CD4-positive, alpha-beta T cell treated with Interleukin-6 at 100 ng/mL for 8 hours (primary cell): Measurements from ENCODE around the gene SLC39A3.

Source experiments
- DNase-seq: peaks from one replicate; pipeline ENCODE4 v3.0.0-alpha.2; 2020; ENCODE audit warnings: mixed read lengths, low spot score

SLC39A3 gene

DNA sequence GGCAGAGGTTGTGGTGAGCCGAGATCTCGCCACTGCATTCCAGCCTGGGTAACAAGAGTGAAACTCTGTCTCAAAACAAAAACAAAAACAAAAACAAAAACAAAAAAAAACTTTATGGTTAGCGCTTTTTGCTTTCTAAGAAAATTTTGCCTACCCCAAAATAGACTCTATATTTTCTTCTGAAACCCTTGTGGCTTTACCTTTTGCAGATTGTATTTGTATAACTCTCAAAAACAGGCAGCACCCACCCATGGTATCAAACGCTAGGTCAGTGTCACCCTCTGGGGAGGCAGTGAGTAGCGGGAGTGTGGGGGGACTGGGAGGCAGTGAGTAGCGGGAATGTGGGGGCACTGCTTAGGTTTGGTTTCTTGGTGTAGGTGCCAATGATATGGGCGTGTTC is 7.5 kb upstream of the SLC39A3 start:
- DNase-seq: no peak

DNA sequence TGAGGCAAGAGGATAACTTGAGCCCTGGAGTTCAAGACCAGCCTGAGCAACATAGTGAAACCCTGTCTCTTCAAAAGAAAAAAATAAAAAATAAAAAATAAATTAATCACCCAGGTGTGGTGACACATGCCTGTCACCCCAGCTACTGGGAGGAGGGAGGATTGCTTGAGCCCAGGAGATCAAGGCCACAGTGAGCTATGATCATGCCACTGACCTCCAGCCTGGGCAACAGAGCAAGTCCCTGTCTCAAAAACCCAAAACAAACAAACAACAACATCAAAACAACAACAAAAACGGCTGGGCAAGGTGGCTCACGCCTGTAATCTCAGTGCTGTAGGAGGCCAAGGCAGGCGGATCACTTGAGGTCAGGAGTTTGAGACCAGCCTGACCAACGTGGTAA is 4.3 kb upstream of the SLC39A3 start:
- no peak for DNase-seq

DNA sequence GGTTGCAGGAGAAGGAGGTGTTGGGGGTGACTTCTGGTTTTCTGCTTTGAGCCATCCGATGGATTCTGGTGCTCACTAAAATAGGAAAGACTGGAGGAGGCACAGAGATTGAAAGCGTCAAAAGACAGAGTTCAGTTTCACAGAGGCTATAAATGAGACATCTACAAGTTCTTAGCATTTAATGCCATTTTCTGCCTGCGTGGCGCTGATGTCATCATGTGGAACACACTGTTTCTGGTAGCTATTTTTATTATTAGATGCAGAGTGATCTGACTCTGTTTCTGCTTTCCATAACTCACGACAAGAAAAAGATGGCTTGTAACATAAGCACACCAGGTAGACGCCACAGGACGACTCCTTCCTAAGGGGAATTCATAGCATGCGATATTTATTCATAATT is 3.3 kb upstream of the SLC39A3 start:
- DNase-seq: no peak

DNA sequence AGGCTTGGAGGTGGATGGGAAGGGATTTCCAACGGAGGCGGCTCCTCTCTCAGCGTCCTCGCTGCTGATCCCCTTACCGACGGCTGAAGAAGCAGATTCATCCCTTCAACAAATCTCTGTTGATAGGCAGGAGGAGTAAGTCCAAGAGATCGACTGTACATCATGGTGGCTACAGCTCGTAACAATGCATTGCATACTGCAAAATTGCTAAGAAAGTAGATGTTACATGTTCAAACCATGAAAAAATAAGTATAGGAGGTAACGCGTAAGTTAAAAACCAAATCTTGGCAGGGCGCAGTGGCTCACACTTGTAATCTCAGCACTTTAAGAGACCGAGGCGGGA is 468 bp upstream of the SLC39A3 start:
- no peak for DNase-seq

DNA sequence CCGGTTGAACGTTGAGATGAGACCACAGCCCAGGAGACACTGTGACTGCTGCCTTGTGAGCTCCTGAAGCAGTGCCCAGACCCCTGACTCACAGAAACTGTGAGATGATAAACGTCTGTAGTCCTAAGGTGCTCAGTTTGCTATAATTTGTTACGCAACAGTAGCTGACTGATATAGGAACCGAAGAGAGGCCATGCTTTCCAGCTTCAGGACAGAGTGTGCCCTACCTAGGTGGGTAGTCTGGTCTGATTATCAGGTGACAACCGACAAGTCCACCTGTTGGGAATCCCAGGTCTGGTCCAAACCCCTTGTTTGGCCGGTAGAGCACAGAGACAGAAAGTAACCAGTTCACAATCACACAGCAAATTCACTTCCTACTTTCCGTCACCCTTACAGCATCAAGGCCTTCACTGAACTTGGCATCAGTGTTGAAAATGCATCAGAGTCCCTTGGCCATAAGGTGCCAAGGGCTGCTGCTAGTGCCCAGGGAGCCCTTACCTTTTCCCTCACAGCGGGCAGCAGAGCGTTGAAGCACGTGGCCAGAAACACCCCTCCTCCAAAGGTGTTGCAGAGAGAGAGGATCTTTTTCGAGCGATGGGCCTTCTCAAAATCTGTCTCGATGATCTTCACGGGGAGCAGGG is 3.1 kb downstream of the SLC39A3 start:
- DNase-seq: no peak

DNA sequence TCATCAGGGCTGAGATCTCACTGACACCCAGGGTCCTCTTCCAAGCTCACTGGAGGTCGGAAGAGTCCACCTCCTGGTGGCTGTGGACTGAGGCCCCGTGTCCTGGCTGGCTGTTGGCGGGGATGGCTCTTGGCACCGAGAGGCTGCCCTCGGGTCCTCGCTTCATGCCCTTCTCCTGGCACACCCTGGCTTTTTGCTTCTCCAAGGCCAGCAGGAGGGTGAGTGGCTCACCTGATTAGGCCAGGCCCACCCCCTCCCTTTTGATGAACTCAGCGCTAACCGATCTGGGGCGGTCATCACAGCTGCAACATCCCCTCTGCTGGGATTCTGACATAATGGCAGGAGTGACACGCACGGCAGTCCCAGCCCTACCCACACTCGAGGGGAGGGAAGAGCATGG is 4.4 kb downstream of the SLC39A3 start:
- DNase-seq: no peak

DNA sequence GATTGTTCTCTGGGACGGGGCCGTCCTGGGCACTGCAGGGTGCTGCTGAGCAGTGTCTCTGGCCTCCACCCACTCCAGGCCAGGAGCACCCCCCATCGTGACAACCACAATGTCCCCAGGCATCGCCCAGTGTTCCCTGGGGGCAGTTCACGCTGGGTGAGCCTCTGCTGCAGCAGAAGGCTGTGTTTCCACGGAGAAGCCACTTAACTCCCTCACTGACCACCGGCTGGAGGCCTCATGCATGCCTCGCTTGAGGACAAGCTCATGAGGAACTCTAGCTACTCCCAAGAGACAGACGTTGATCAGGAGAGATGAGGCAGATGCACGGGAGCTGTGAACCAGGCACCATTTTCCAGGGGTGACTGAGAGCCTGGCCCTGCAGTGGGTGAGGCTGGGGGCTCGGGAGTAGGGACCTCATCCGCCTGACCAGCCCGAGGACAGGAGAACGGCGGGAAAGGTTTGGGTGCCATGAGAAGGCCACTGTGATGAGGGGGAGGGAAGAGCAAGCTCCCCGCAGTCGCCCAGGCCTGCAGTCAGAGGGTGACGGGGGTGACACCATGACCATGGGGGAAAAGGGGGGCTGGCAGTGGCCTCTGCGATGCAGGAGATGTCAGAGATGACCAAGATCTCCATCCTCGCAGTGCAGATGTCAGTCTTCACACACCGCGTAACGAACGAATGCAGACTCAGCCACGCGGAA is 5.1 kb downstream of the SLC39A3 start:
- no peak for DNase-seq

DNA sequence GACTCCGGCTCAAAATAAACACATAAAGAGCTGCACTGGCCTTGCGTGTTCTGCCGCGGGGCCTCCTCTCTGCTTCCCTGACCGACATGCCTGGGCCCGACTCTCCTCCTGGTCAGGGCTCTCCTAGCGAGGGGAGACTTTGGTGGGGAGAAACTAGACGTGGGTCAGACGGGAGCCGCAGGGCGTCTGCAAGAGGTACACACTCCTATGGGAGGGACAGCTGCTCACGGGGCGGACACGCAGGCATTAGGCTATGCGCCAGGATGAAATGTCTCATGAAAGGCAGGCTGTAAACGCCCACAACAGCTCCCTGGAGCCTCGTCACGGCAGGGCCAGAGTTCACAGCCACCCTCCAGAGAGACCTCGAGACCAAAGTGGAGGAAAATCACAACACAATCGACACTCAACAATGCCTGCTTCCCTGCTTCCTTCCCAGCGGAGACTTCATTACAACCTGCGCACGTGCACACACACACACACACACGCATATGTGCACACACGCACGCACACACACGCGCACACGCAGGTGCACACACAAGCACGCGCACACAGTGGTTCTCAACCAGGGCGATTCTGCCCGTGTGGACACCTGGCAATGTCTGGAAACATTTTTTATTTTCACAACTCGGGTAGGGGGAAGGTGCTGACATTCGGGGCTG is 5.8 kb downstream of the SLC39A3 start:
- no peak for DNase-seq

DNA sequence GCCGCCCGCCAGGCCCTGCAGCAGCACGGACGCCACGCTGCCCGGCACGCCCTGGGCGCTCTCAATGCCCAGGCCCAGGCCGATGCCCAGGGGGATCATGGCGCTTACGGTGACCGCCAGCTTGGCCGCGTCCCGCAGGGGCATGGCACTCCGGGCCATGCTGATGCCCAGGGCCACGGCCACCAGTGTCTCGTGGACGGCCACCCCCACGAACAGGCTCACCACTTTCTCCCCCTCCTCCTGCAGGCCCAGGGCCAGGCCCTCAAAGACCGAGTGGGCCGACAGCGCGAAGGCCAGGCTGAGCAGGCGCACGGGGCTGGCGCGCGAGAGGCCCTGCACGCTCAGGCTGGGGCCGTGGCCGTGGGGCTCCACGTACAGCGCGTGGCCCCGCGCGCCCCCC is 6.9 kb downstream of the SLC39A3 start:
- DNase-seq: no peak

DNA sequence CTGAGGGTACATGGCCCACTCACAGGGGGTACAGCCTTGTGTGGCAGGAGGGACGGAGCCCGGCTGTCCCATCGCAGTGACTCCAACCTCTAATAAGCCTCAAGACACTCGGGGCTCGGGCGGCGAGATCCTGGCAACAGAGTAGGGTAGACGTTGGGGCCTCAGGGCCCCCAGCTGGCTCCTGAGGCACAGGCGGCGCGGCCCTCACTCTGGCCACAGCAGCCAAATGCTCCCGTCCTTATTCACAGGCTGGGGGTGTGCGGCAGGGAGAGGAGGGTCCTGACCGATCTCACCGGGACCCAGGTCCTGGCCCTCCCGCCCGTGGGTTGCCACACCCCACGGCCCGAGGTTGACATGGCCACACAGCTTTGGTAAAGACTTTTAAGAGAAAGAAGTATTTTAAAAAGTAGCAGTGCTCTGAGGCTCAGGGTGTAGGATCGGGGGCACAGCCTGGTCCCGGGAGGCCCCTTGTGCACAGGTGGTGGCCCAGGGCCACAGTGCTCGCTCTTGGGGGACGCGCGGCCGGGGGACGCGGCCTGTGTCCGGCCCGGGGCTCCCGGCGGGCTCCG is 7.6 kb downstream of the SLC39A3 start:
- DNase-seq: no peak

DNA sequence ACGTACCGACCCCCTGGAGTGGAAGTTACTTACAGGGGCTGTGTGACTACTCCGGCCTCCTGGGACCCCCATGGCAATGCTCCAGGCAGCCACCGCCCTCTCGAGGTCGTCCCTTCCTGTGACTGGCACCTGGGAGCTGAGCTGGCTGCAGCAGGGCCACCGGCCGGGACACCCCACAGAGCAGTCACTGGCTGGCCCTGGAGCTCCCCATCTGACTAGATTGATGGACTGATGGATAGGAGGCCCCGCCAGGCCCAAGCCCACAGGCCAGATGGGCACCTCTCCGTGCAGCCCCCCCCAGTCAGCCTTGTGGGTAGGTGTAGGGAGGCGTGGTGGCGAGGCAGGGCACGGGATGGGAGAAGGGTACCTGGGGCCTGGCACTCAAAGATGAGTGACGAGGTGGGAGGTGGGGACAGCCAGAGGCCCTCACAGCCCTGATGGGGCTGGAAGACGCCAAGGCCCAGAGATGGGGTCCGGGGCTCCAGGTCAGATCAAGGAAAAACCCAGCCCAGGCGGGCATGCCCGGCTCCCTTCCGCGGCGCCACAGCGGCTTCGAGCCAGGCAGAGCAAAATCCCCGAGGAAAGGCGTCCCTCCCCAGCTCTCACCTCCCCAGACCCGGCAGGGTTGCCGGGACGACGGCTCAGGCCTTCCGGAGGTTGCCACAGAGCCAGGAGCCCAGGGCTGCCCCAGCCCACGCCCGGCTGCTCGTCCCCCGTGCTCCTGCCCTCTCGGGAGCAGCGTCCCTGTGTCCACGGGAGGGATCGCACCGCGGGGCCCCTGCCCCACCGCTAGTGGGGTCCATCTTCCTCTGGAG is 8.4 kb downstream of the SLC39A3 start:
- no peak for DNase-seq

DNA sequence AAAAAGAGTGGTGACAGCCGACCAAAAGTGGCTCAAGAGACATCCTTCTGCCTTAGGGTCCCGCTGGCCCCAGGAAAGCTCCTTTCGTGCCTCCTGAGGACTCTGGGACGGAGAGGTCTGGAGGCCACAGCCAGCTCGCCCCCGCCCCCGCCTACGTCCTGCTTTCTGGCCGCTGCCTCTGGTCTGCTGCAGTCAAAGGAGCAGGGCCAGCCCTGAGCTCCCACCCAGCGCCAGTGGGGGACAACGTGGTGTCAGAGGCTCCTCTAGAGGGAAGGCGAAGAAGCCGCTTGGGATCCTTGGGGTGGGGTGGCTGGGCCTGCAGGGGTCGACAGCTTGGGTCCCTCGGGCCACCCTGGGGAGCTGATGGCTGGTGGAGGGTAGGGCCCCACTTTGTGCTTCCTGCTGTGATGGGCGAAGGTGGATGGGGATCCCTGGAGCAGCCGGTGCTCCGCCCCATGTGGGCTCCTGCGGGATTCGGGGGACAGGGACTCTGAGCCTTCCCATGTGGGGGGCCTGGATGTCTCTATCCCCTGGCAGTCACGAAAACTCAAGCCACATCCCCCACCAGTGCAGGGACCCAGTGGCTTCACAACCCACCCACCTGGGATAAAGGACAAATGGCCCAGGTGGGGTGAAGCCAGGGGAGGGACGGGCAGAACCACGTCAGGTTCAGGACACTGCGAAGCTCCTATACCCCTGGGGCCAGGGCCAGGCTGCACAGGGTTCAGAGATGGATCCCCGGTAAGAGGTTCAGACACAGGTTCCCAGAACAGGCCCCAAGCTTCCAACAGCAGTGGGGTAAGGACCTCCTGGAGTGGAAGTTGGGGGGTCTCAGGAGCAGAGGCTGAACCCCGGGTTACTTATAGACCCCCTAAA is 9.6 kb downstream of the SLC39A3 start:
- DNase-seq: no peak

DNA sequence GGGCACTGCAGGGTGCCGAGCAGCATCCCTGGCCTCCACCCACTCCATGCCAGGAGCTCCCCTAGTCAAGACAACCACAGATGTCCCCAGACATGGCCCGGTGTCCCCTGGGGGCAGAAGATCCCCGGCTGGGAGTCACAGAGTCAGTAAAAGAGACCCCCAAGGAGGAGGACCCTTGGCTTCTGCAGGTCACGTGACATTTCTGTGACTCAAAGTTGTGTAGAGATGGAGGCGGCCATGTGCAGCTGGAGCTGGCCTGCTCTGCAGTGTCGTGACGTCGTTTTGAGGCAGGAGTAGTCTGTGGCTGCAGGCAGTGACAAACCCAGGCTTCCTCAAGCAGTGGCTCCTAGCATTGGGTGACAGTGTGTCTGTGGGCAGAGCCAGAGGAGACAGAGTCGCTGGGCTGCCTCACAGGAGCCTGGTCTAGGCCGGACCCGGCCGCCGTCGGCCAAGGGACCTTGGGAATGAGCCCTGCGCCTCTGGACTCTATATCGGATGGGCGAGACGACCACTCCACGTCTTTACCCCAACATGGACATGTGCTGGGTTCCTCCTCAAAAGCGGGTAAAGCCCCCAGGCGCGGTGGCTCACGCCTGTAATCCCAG is 10.9 kb downstream of the SLC39A3 start:
- DNase-seq: no peak

DNA sequence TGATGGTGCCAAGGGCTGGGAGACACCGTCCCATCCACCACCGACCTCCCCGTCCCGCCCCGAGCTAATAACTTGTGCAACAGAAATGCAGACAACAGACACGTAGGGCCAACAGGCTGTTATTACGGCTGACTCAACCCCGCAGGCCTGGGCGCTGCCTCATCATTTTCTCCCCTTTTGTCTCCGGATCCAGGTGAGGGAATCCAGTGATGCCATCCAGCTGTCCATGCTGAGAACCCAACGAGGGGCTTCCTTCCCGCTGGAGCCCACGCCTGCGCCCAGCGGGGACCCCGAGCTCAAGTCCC is 12.2 kb downstream of the SLC39A3 start:
- DNase-seq: no peak

DNA sequence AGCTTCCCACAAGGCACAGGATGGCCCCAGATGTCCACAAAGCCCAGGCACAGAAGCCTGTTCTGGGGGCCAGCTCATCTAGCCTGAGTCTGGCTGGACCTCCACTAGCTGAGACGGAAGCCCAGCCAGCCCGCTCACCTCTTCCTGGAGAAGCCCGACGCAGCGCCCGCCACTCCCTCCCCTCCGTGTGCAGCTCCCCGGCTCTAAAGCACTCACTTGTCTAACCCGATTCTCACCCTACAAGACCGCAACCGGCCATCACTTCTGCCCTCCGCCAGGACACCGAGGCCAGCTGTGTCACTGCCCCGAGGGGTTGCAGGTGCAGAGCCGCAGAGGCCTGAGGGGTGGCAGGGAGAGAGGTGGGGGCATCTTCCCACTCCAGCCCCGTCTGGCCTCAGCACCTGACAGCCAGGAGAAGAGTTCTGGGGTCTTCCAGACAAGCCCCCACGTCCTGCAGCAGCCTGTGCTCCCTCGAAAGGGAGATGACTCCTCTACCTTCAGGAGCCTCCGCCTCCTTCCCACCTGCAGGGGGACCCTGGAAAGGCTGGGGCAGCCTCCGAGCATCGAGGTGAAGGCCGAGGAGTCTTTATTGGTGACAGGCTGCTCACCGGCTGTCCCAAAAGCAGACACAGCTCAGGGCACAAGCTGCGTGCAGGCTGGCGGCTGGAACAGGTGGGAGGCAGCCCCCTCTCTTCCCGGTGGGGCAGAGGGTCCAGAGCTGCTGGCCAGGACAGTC is 12.7 kb downstream of the SLC39A3 start:
- DNase-seq: no peak

DNA sequence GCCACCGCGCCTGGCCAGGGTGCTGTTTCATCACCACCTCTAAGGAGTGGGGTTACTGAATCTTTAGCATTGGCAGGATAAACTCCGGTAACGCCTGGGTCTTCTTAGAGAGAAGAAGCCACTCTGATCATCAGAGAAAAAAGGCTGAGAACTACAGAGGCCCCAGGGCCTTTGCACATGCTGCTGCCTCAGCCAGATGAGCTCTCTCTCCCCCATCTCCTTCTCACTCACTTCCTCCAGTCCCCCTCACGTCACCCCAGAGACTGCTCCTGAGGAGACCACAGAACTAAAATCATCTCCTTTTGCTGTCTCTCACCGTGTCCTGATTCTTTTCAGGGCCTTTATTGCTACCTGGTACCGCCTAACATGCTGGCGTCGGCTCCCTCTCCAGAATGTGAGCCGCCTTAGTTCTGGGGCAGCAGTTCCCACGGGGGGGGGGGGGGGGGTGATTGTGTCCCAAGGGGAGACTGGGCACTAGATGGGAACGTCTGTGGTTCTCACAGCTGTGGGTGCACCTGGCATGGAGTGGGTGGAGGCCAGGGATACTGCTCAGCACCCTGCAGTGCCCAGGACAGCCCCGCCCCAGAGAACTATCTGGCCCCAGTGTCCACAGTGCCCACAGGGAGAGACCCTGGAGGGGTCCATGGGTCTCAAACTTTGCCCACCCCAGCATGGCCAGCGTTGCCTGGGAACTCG is 13.5 kb downstream of the SLC39A3 start:
- DNase-seq: no peak

DNA sequence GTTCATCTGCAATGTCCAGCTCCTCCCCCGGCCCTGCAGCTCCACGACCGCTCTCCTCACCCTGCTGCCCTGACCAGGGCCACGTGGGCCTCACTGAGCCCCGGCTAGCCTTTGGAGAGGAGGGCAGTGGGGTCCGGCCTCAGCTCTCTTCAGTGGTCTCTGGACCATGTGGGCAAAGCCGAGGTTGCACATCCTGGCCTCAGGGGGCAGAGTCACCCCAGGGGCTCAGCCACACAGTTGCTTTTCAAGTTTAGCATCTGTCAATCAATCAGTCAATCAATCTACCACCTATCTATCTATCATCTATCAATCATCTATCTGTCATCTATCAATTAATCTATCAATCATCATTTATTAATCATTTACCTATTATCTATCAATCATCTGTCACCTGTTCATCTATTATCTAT is 15.7 kb downstream of the SLC39A3 start:
- DNase-seq: no peak

DNA sequence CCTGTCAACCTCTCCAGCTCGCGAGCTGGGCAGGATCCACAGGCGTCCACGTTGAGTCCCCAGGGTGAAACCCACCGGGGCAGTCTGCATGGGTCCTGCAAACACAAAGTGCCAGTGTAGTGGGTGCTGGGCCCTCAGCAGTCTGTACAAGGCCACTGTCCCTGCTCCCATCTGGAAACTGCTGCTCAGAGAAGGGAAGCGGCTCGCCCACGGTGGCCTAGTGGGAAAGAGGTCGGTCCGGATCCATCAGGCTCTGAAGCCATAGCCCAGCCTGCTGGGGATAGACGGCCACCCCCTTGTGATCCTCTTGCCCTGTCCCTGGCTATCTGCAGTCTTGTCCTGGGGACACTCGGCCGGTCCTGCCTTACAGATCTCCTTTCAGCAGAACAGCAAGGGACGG is 16.1 kb downstream of the SLC39A3 start:
- no peak for DNase-seq

DNA sequence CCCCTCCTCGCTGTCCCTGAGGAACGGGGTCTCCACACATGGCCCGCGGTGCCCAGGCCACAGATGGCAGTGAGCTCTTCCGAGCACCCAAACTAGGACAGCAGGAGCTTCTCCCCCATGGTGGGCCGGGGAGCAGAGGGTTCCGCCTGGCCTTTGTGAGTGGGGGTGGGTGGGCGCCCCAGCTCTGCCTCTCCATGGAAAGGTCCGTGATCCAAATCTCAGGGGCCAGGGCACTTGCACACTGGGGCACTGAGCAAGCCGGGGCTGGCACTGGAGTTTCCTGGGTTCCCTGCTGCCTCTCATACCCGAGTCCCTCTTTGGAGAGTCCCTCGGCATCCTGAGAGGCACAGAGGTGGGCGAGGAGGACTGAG is 16.5 kb downstream of the SLC39A3 start:
- no peak for DNase-seq
